HG02840 (cell line): ENCODE data around the gene TSEN2.
"Not testable (repeated sequence)": the region's sequence is repeated elsewhere in the genome, so short reads cannot be mapped to it uniquely, and the experiment has no call there.

Source experiments
- ATAC-seq: cut with Tn5 transposase; IDR thresholded peaks from one replicate; pipeline ENCODE4 v1.9.1; 2021; ENCODE audit warnings: mild to moderate bottlenecking, moderate library complexity, moderate number of reproducible peaks; ENCODE audit not compliant: unreplicated experiment, low FRiP score

Gene TSEN2

GRCh38 chr3:12499474-12499873, 15.2 kb downstream of the TSEN2 start:
- ATAC-seq: no peak

- ATAC-seq: no peak
Measured at GRCh38 chr3:12501360-12502020, 17.2 kb downstream of the TSEN2 start.

GRCh38 chr3:12503126-12503957, 19.1 kb downstream of the TSEN2 start:
- no peak for ATAC-seq

- ATAC-seq: no peak
Measured at GRCh38 chr3:12506201-12506709, 22.0 kb downstream of the TSEN2 start.

GRCh38 chr3:12507591-12508281, 23.5 kb downstream of the TSEN2 start:
- no peak for ATAC-seq

- no peak for ATAC-seq
Measured at GRCh38 chr3:12508291-12508700, 24.0 kb downstream of the TSEN2 start.

- ATAC-seq: no peak
Measured at GRCh38 chr3:12509466-12509865, 25.2 kb downstream of the TSEN2 start.

GRCh38 chr3:12512534-12513118, 28.3 kb downstream of the TSEN2 start:
- no peak for ATAC-seq

GRCh38 chr3:12513694-12514446, 29.6 kb downstream of the TSEN2 start:
- no peak for ATAC-seq

GRCh38 chr3:12515631-12516030, 31.4 kb downstream of the TSEN2 start:
- ATAC-seq: no peak

GRCh38 chr3:12516873-12517272, 32.6 kb downstream of the TSEN2 start:
- ATAC-seq: no peak

GRCh38 chr3:12518261-12519028, 34.2 kb downstream of the TSEN2 start:
- no peak for ATAC-seq

- no peak for ATAC-seq
Measured at GRCh38 chr3:12521010-12521409, 36.7 kb downstream of the TSEN2 start.

- ATAC-seq: no peak
Measured at GRCh38 chr3:12522721-12523120, 38.4 kb downstream of the TSEN2 start.

- no peak for ATAC-seq
Measured at GRCh38 chr3:12527757-12528143, 43.5 kb downstream of the TSEN2 start.

GRCh38 chr3:12532182-12532581, 47.9 kb downstream of the TSEN2 start:
- no peak for ATAC-seq

GRCh38 chr3:12536423-12536822, 52.1 kb downstream of the TSEN2 start:
- no peak for ATAC-seq

- no peak for ATAC-seq
Measured at GRCh38 chr3:12541625-12542024, 57.3 kb downstream of the TSEN2 start.

GRCh38 chr3:12543497-12543896, 59.2 kb downstream of the TSEN2 start:
- ATAC-seq: not testable (repeated sequence)
